ENCODE results near the gene CILP2. TPM values are rescaled to one million over a fixed set of nuclear protein-coding genes. Genes with fewer than 3 reads are reported as not detected.

Gene CILP2
- total and polyA plus RNA-seq, 2 of the 8 experiments (the other 6 are each of a cell fraction or from before 2014, with no cell fraction given), result 4.4 to 5.8 TPM

- Histone ChIP-seq H2BK120ac (replicated peaks; ENCODE audit: low read depth, low read length) (no peak overlapping the region), H3K14ac (ENCODE audit: insufficient read length) (no peak overlapping the region), H2BK12ac (ENCODE audit: low read depth, low read length) (no peak overlapping the region), H3K23ac (ENCODE audit: insufficient read length) (no peak overlapping the region), H2AFZ (ENCODE audit: low read length) (no peak overlapping the region), H4K20me1 (replicated peaks in 1 of 2; ENCODE audit: control insufficient read depth in 1 of 2, insufficient read depth in 2 of 2, low read length in 2 of 2) (no peaks in the 10 kb centered on the region), H3K18ac (ENCODE audit: extremely low read depth, low read length) (no peak overlapping the region), H4K8ac (ENCODE audit: extremely low read depth, insufficient read depth, low read length) (peak overlapping the region; percentile 14; the same call in 1 of the 2 replicates), H4K5ac (ENCODE audit: insufficient read length, low read depth, low read length) (no peak overlapping the region), H4K91ac (replicated peaks; ENCODE audit: insufficient read length, low read length) (no peak overlapping the region), H2AK5ac (ENCODE audit: low read depth, low read length) (no peak overlapping the region), H3K4me1 (replicated peaks in 1 of 4; ENCODE audit: control insufficient read depth in 3 of 4, insufficient read depth in 4 of 4, low read length in 3 of 4) (peaks cover 0 to 2% (median 0%) of the 10 kb centered on the region in 4 experiments; a peak in 1 of 7 replicates), H3K4ac (replicated peaks; ENCODE audit: insufficient read length, low read depth, low read length) (no peak overlapping the region), H3K4me3 (ENCODE audit: extremely low read depth in 1 of 4, insufficient read depth in 2 of 4, low read depth in 3 of 4, low read length in 4 of 4) (no peak overlapping the region), H3K27me3 (replicated peaks in 1 of 4; ENCODE audit: control insufficient read depth in 3 of 4, extremely low read depth in 1 of 4, insufficient read depth in 3 of 4, low read length in 3 of 4) (no peaks in the 10 kb centered on the region; a peak in 1 of 7 replicates), H3K9ac (replicated peaks in 1 of 4; ENCODE audit: extremely low read depth in 1 of 4, low read depth in 3 of 4, low read length in 3 of 4) (no peak overlapping the region), H3K4me2 (ENCODE audit: insufficient read depth in 1 of 2, low read depth in 2 of 2, low read length in 2 of 2) (no peak overlapping the region), H3K23me2 (ENCODE audit: low read depth, low read length) (peaks cover 4% of the 10 kb centered on the region; the same call in 1 of the 2 replicates), H3K56ac (replicated peaks; ENCODE audit: insufficient read length, low read depth, low read length) (no peak overlapping the region), H2BK15ac (ENCODE audit: low read length) (no peak overlapping the region), H3K27ac (ENCODE audit: low read depth, low read length) (no peak overlapping the region), H2BK20ac (ENCODE audit: low read length) (no peak overlapping the region), H3K79me1 (ENCODE audit: low read depth, low read length) (peaks cover 4% of the 10 kb centered on the region; the same call in 1 of the 2 replicates), H2BK5ac (ENCODE audit: low read depth, low read length) (no peak overlapping the region), H3K36me3 (ENCODE audit: control insufficient read depth in 2 of 4, insufficient read depth in 4 of 4, low read length in 3 of 4) (no peaks in the 10 kb centered on the region; a peak in 1 of 8 replicates), H3K79me2 (ENCODE audit: control insufficient read depth in 1 of 2, insufficient read depth in 2 of 2, low read length in 2 of 2) (peaks cover 0 to 20% of the 10 kb centered on the region in 2 experiments; a peak in 2 of 4 replicates), H3K9me3 (ENCODE audit: insufficient read depth in 2 of 2, low read depth in 1 of 2, low read length in 1 of 2) (no peaks in the 10 kb centered on the region)
- ChIA-PET CTCF (ENCODE audit: partially characterized antibody) (interaction anchor here (1.0 to 3.2 kb wide), 4 partner anchors 16 to 147 kb away, joined by 4 to 10 read pairs (median 7); no protein-coding TSS in a partner anchor), POLR2A (ENCODE audit: partially characterized antibody) (interaction anchor here (0.8 to 2.3 kb wide), 3 partner anchors 9 to 108 kb away, joined by 3 to 7 read pairs (median 4); partner anchors contain the start of gene GATAD2A)
- TF ChIP-seq USF2 (IDR thresholded peaks at IDR 0.05; ENCODE audit: low read length), result no peak
- TF ChIP-seq CTCF (IDR thresholded peaks at IDR 0.05; ENCODE audit: control extremely low read depth in 1 of 3, insufficient read depth in 1 of 3, low read depth in 1 of 3, low read length in 3 of 3), result no peak
- TF ChIP-seq RBBP5 (IDR thresholded peaks at IDR 0.05; ENCODE audit: borderline replicate concordance, low read depth, low read length), result no peak
- TF ChIP-seq BCL11A (IDR thresholded peaks at IDR 0.05; ENCODE audit: low read depth in 2 of 2, low read length in 2 of 2), result no peak
- TF ChIP-seq SAP30 (IDR thresholded peaks at IDR 0.05; ENCODE audit: insufficient read depth, insufficient replicate concordance, low read length), result no peak
- TF ChIP-seq SP1 (IDR thresholded peaks at IDR 0.05; ENCODE audit: low read depth, low read length), result no peak
- no peak for TF ChIP-seq HDAC2 (IDR thresholded peaks at IDR 0.05; ENCODE audit: borderline replicate concordance in 1 of 2, low read depth in 2 of 2, low read length in 2 of 2)
- TF ChIP-seq RAD21 (IDR thresholded peaks at IDR 0.05 in 1 of 2, conservative IDR thresholded peaks at IDR 0.05 in 1 of 2; ENCODE audit: low read depth in 2 of 2, low read length in 2 of 2), result no peak
- FAIRE-seq (no peak), DNase-seq (ENCODE audit: low read depth in 1 of 2, low spot score in 2 of 2) (no peak)
- WGBS, 2 experiments (ENCODE audit: extremely low coverage in 1 of 2, insufficient coverage in 1 of 2, insufficient read length in 1 of 2, insufficient replicate concordance in 2 of 2, low coverage in 1 of 2, low lambda C conversion rate in 2 of 2, missing lambda C conversion rate in 1 of 2), result 96% methylated on average over 17 of the region's 17 CpGs; no CpG with 5 or more reads in 1 of the 2 experiments
Observed at GRCh38 chr19:19513682-19514081, 24.4 kb upstream of the CILP2 start.

All from H1 (cell line).